HEK293T (cell line): Measurements from ENCODE around the gene MOK.

Experiments used
- CTCF ChIA-PET: fragments of 350-600 bp; formaldehyde crosslinking; extraction: SDS; loops from one replicate; lab custom pipeline; 2021; ENCODE audit warnings: antibody characterized with exemption, inconsistent platforms; lab: Yijun Ruan, JAX
- POLR2A ChIA-PET: fragments of 350-600 bp; formaldehyde crosslinking; extraction: SDS; loops from one replicate; lab custom pipeline; 2020; ENCODE audit warnings: antibody characterized with exemption, inconsistent platforms; lab: Yijun Ruan, JAX
- DNase-seq: peaks from one replicate; pipeline ENCODE4 v3.0.0; 2012; ENCODE audit warnings: mixed read lengths; ENCODE audit errors: extremely low spot score
- ARNT ChIP-seq: fragments of 450-650 bp; IDR thresholded peaks from 2 replicates; pipeline ENCODE4 v1.6.1; 2017; ENCODE audit warnings: mild to moderate bottlenecking
- BHLHE40 ChIP-seq: fragments of 450-650 bp; IDR thresholded peaks from 2 replicates; pipeline ENCODE4 v1.6.1; 2016; ENCODE audit warnings: mild to moderate bottlenecking, moderate library complexity, borderline replicate concordance
- CTBP1 ChIP-seq: fragments of 450-650 bp; IDR thresholded peaks from 2 replicates; pipeline ENCODE4 v1.6.1; 2016; ENCODE audit warnings: borderline replicate concordance
- ELF4 ChIP-seq: fragments of 450-650 bp; IDR thresholded peaks from 2 replicates; pipeline ENCODE4 v1.6.1; 2017; ENCODE audit warnings: antibody characterized with exemption
- FOXA1 ChIP-seq: fragments of 450-650 bp; IDR thresholded peaks from 2 replicates; pipeline ENCODE4 v1.6.1; 2016; ENCODE audit warnings: mild to moderate bottlenecking
- FOXK2 ChIP-seq: fragments of 450-650 bp; IDR thresholded peaks from 2 replicates; pipeline ENCODE4 v1.6.1; 2016; ENCODE audit warnings: mild to moderate bottlenecking
- FOXM1 ChIP-seq: fragments of 450-650 bp; IDR thresholded peaks from 2 replicates; pipeline ENCODE4 v1.6.1; 2017; ENCODE audit warnings: mild to moderate bottlenecking, borderline replicate concordance
- HDGF ChIP-seq: fragments of 450-650 bp; IDR thresholded peaks from 2 replicates; pipeline ENCODE4 v1.6.1; 2017; ENCODE audit warnings: antibody characterized with exemption, borderline replicate concordance
- L3MBTL2 ChIP-seq: fragments of 450-650 bp; conservative IDR thresholded peaks from 2 replicates; pipeline ENCODE4 v1.6.1; 2016; ENCODE audit warnings: mild to moderate bottlenecking
- LEF1 ChIP-seq: fragments of 450-650 bp; IDR thresholded peaks from 2 replicates; pipeline ENCODE4 v1.6.1; 2017; ENCODE audit warnings: mild to moderate bottlenecking, borderline replicate concordance
- NFRKB ChIP-seq: fragments of 450-650 bp; IDR thresholded peaks from 2 replicates; pipeline ENCODE4 v1.6.1; 2016; ENCODE audit warnings: mild to moderate bottlenecking, moderate library complexity
- PKNOX1 ChIP-seq: fragments of 450-650 bp; IDR thresholded peaks from 2 replicates; pipeline ENCODE4 v1.6.1; 2016
- SP1 ChIP-seq: fragments of 450-650 bp; IDR thresholded peaks from 2 replicates; pipeline ENCODE4 v1.6.1; 2017
- SUZ12 ChIP-seq: fragments of 450-650 bp; IDR thresholded peaks from 2 replicates; pipeline ENCODE4 v1.6.1; 2016; ENCODE audit warnings: mild to moderate bottlenecking
- TARDBP ChIP-seq: fragments of 450-650 bp; IDR thresholded peaks from 2 replicates; pipeline ENCODE4 v1.6.1; 2016
- ZNF384 ChIP-seq: fragments of 450-650 bp; IDR thresholded peaks from 2 replicates; pipeline ENCODE4 v1.6.1; 2016

The MOK gene

DNA sequence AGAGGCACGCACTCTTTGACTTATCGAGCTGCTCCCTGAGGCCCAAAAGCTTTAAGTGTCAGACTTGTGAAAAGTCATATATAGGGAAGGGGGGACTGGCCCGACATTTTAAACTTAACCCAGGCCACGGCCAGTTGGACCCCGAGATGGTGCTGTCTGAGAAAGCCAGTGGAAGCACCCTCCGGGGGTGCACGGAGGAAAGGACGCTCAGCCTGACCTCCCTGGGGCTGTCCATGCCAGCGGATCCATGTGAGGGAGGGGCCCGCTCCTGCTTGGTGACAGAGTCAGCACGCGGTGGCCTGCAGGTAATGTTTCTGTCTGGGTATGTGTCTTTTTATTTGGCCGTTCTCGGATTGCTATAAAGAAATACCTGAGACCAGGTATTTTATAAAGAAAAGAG lies 21.6 kb upstream of the MOK start:
- CTCF ChIA-PET, result no interaction called here
- DNase-seq, result no peak
- TF ChIP-seq ELF4 (no peak), SP1 (no peak), FOXA1 (no peak), FOXM1 (no peak), HDGF (no peak), SUZ12 (no peak), ZNF384 (no peak), FOXK2 (no peak), PKNOX1 (no peak), TARDBP (no peak), NFRKB (no peak), ARNT (no peak), L3MBTL2 (no peak), CTBP1 (no peak), BHLHE40 (no peak), LEF1 (no peak)
- POLR2A ChIA-PET, result no interaction called here

GRCh38 chr14:102325791-102326345 lies 20.9 kb upstream of the MOK start:
- no peak for DNase-seq
- ChIA-PET CTCF (no interaction called here), POLR2A (no interaction called here)
- TF ChIP-seq FOXA1, result no peak

DNA sequence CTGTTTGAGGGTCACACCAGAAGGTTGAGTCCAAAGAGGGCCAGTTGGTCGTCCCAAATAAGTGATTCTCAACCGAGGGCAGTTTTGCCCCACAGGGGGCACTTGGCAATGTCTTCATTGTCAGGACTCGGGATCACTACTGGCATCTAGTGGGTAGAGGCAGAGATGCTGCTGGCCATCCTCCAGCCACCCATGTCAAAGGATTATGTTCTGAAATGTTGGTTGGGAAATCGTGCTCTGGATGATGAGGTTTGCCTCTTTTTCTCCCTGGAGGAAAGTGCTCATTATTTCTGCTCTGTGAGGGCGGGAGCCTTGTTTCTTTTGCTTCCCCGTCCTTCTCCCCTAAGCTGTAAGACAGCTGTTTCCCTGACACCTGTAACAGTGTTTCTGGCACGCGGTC lies 18.1 kb upstream of the MOK start:
- ChIA-PET POLR2A (no interaction called here), CTCF (no interaction called here)
- TF ChIP-seq TARDBP (no peak), SP1 (no peak), FOXK2 (no peak), L3MBTL2 (no peak), ZNF384 (no peak), PKNOX1 (no peak), SUZ12 (no peak), FOXA1 (no peak), ARNT (no peak), HDGF (no peak), ELF4 (no peak), FOXM1 (no peak), LEF1 (no peak), BHLHE40 (no peak), NFRKB (no peak), CTBP1 (no peak)
- DNase-seq, result no peak

- POLR2A ChIA-PET, result interaction anchor here (0.6 to 1.6 kb wide), 3 partner anchors 11 to 187 kb away, joined by 3 to 4 read pairs (median 3); no protein-coding TSS in a partner anchor
- no peak for DNase-seq
- no peak for TF ChIP-seq SUZ12
- TF ChIP-seq TARDBP, result no peak
- TF ChIP-seq PKNOX1, result no peak
- no peak for TF ChIP-seq CTBP1
- CTCF ChIA-PET, result no interaction called here
Observed at GRCh38 chr14:102321456-102322422, 16.8 kb upstream of the MOK start.

- ChIA-PET POLR2A (interaction anchor here (0.6 to 1.8 kb wide), 7 partner anchors 8 to 188 kb away, joined by 3 to 7 read pairs (median 3); partner anchors contain the start of gene MOK), CTCF (interaction anchor here (1.0 kb wide), 1 partner anchor 224 kb away, joined by 3 read pairs; no protein-coding TSS in a partner anchor)
- TF ChIP-seq CTBP1, result no peak
- TF ChIP-seq ZNF384, result no peak
- no peak for TF ChIP-seq NFRKB
- no peak for TF ChIP-seq SUZ12
- no peak for TF ChIP-seq ELF4
- no peak for TF ChIP-seq FOXA1
- TF ChIP-seq PKNOX1, result no peak
- no peak for TF ChIP-seq HDGF
- no peak for TF ChIP-seq SP1
- no peak for TF ChIP-seq TARDBP
- TF ChIP-seq FOXM1, result no peak
- TF ChIP-seq BHLHE40, result no peak
- no peak for TF ChIP-seq LEF1
- DNase-seq, result no peak
Observed at GRCh38 chr14:102320671-102321455, 15.9 kb upstream of the MOK start.
